ENCODE measurements around the gene RNF148. TPM values are rescaled to one million over a fixed set of nuclear protein-coding genes. Genes with fewer than 3 reads are reported as not detected.

The RNF148 gene
- total and polyA plus RNA-seq, 2 of the 8 experiments (the other 6 are each of a cell fraction or from before 2014, with no cell fraction given), result 0.27 to 0.45 TPM

- TF ChIP-seq BRCA1 (IDR thresholded peaks at IDR 0.05; ENCODE audit: low read depth, low read length), result no peak
Measured at GRCh38 chr7:122653685-122654084, 49.0 kb downstream of the RNF148 start (continued).

All from H1 (cell line).